Type B pancreatic cell (in vitro differentiated cells): ENCODE results near the gene FOS. TPM values are rescaled to one million over a fixed set of nuclear protein-coding genes. Genes with fewer than 3 reads are reported as not detected.
A peak's percentile ranks its signal among the peaks of the same experiment; 100 is the strongest.

Experiments used
- DNase-seq: peaks from one replicate; pipeline ENCODE4 v3.0.0; 2021; ENCODE audit warnings: mixed read lengths; ENCODE audit not compliant: unreplicated experiment; ENCODE audit errors: extremely low spot score
- H3K27ac Mint-ChIP-seq: 2 replicates; pipeline ENCODE4 v1.8.0; 2021; ENCODE audit warnings: mild to moderate bottlenecking, mixed read lengths
- H3K27me3 Mint-ChIP-seq: 2 replicates; pipeline ENCODE4 v1.8.0; 2021; ENCODE audit warnings: mixed read lengths
- H3K36me3 Mint-ChIP-seq: 2 replicates; pipeline ENCODE4 v1.8.0; 2021; ENCODE audit warnings: mixed read lengths
- H3K4me1 Mint-ChIP-seq: one replicate; pipeline ENCODE4 v1.8.0; 2021; ENCODE audit warnings: mixed read lengths; ENCODE audit not compliant: unreplicated experiment
- H3K4me3 Mint-ChIP-seq: 2 replicates; pipeline ENCODE4 v1.8.0; 2021; ENCODE audit warnings: mild to moderate bottlenecking, mixed read lengths
- H3K9me3 Mint-ChIP-seq: 2 replicates; pipeline ENCODE4 v1.8.0; 2021; ENCODE audit warnings: mixed read lengths
- CTCF ChIP-seq: fragments of 200-600 bp; sonication (generic); conservative IDR thresholded peaks from 2 replicates; pipeline ENCODE4 v1.5.0; 2021; ENCODE audit warnings: antibody characterized with exemption, mild to moderate bottlenecking
- total RNA-seq: library from RNA; stranded (reverse); gene quantifications from 2 replicates; pipeline ENCODE4 v1.2.1, GENCODE V29; 2021; ENCODE audit warnings: low replicate concordance

FOS gene
- total RNA-seq, 1 donor from 2014 or later: 214 TPM

GRCh38 chr14:75291331-75291730 lies 12.7 kb downstream of the FOS start:
- Mint-ChIP-seq H3K27ac (peak overlapping the region; percentile 40), H3K27me3 (no peaks in the 10 kb centered on the region), H3K9me3 (no peaks in the 10 kb centered on the region), H3K36me3 (no peaks in the 10 kb centered on the region), H3K4me1 (peaks cover 15% of the 10 kb centered on the region), H3K4me3 (no peak overlapping the region)
- DNase-seq: no peak
- no peak for TF ChIP-seq CTCF

GRCh38 chr14:75292101-75292563 lies 13.5 kb downstream of the FOS start:
- DNase-seq: no peak
- Mint-ChIP-seq H3K9me3 (no peaks in the 10 kb centered on the region), H3K36me3 (no peaks in the 10 kb centered on the region), H3K4me3 (no peak overlapping the region), H3K27me3 (no peaks in the 10 kb centered on the region), H3K4me1 (peaks cover 15% of the 10 kb centered on the region), H3K27ac (no peak overlapping the region)
- no peak for TF ChIP-seq CTCF

- TF ChIP-seq CTCF: no peak
- H3K4me1 Mint-ChIP-seq: peaks cover 15% of the 10 kb centered on the region
- H3K4me3 Mint-ChIP-seq: peak overlapping the region; percentile 86
- H3K27ac Mint-ChIP-seq: peak overlapping the region; percentile 96
- no peaks in the 10 kb centered on the region for H3K36me3 Mint-ChIP-seq
- H3K27me3 Mint-ChIP-seq: no peaks in the 10 kb centered on the region
- no peaks in the 10 kb centered on the region for H3K9me3 Mint-ChIP-seq
- no peak for DNase-seq
Measured at GRCh38 chr14:75292886-75293285, 14.3 kb downstream of the FOS start.

GRCh38 chr14:75293920-75294648 lies 15.5 kb downstream of the FOS start:
- Mint-ChIP-seq H3K9me3 (no peaks in the 10 kb centered on the region), H3K4me1 (peaks cover 25% of the 10 kb centered on the region), H3K36me3 (no peaks in the 10 kb centered on the region), H3K27me3 (no peaks in the 10 kb centered on the region), H3K4me3 (peak overlapping the region; percentile 88), H3K27ac (peak overlapping the region; percentile 97)
- peak; percentile 97 for DNase-seq
- no peak for TF ChIP-seq CTCF

GRCh38 chr14:75294649-75295033 lies 16.0 kb downstream of the FOS start:
- no peaks in the 10 kb centered on the region for H3K27me3 Mint-ChIP-seq
- peak; percentile 23 for TF ChIP-seq CTCF
- peak overlapping the region; percentile 88 for H3K4me3 Mint-ChIP-seq
- no peaks in the 10 kb centered on the region for H3K36me3 Mint-ChIP-seq
- H3K4me1 Mint-ChIP-seq: peaks cover 30% of the 10 kb centered on the region
- no peaks in the 10 kb centered on the region for H3K9me3 Mint-ChIP-seq
- peak overlapping the region; percentile 97 for H3K27ac Mint-ChIP-seq
- no peak for DNase-seq
